HG02571 (cell line): ENCODE data around the gene DNAJB6.

Experiments used
- ATAC-seq: cut with Tn5 transposase; IDR thresholded peaks from one replicate; pipeline ENCODE4 v1.9.1; 2021; ENCODE audit warnings: mild to moderate bottlenecking, moderate library complexity; ENCODE audit not compliant: unreplicated experiment

DNAJB6 gene

GRCh38 chr7:157394246-157395191 lies 57.7 kb downstream of the DNAJB6 start:
- no peak for ATAC-seq

GRCh38 chr7:157395206-157395605 lies 58.4 kb downstream of the DNAJB6 start:
- ATAC-seq = no peak

GRCh38 chr7:157396316-157397035 lies 59.7 kb downstream of the DNAJB6 start:
- no peak for ATAC-seq

- ATAC-seq = no peak
Observed at GRCh38 chr7:157397036-157397720, 60.4 kb downstream of the DNAJB6 start.

- ATAC-seq = no peak
Observed at GRCh38 chr7:157397731-157398691, 61.2 kb downstream of the DNAJB6 start.

- no peak for ATAC-seq
Observed at GRCh38 chr7:157399086-157399687, 62.4 kb downstream of the DNAJB6 start.

- no peak for ATAC-seq
Observed at GRCh38 chr7:157400171-157400860, 63.5 kb downstream of the DNAJB6 start.

GRCh38 chr7:157401567-157402387 lies 65.0 kb downstream of the DNAJB6 start:
- no peak for ATAC-seq

- ATAC-seq = no peak
Observed at GRCh38 chr7:157402388-157402703, 65.5 kb downstream of the DNAJB6 start.

- ATAC-seq = no peak
Observed at GRCh38 chr7:157402911-157403534, 66.2 kb downstream of the DNAJB6 start.

- ATAC-seq = no peak
Observed at GRCh38 chr7:157403646-157404401, 67.0 kb downstream of the DNAJB6 start.

- no peak for ATAC-seq
Observed at GRCh38 chr7:157404845-157405481, 68.2 kb downstream of the DNAJB6 start.

- no peak for ATAC-seq
Observed at GRCh38 chr7:157405501-157405900, 68.7 kb downstream of the DNAJB6 start.

- ATAC-seq = no peak
Observed at GRCh38 chr7:157405914-157406810, 69.4 kb downstream of the DNAJB6 start.

- no peak for ATAC-seq
Observed at GRCh38 chr7:157406971-157407370, 70.2 kb downstream of the DNAJB6 start.
